Activated naive CD8-positive, alpha-beta T cell treated with anti-CD3 and anti-CD28 coated beads for 36 hours (primary cell): ENCODE measurements around the gene IL10RA. TPM values are rescaled to one million over a fixed set of nuclear protein-coding genes. Genes with fewer than 3 reads are reported as not detected.
"Not testable (repeated sequence)": the region's sequence is repeated elsewhere in the genome, so short reads cannot be mapped to it uniquely, and the experiment has no call there.

Experiments used
- DNase-seq: peaks from one replicate; pipeline ENCODE4 v3.0.0; 2021
- H3K27ac Mint-ChIP-seq: one replicate; pipeline ENCODE4 v1.8.0; 2022; ENCODE audit warnings: mild to moderate bottlenecking, moderate library complexity, mixed read lengths
- H3K27me3 Mint-ChIP-seq: one replicate; pipeline ENCODE4 v1.8.0; 2022; ENCODE audit warnings: mild to moderate bottlenecking, mixed read lengths
- H3K36me3 Mint-ChIP-seq: one replicate; pipeline ENCODE4 v1.8.0; 2021; ENCODE audit warnings: mild to moderate bottlenecking, mixed read lengths
- H3K4me1 Mint-ChIP-seq: one replicate; pipeline ENCODE4 v1.8.0; 2021; ENCODE audit warnings: mixed read lengths
- H3K4me3 Mint-ChIP-seq: one replicate; pipeline ENCODE4 v1.8.0; 2022; ENCODE audit warnings: mild to moderate bottlenecking, moderate library complexity, mixed read lengths
- H3K9me3 Mint-ChIP-seq: one replicate; pipeline ENCODE4 v1.8.0; 2022; ENCODE audit warnings: mixed read lengths
- total RNA-seq, 2 experiments: library from RNA; stranded (reverse); gene quantifications; one replicate each; pipeline ENCODE4 v1.2.3, GENCODE V29; 2021

IL10RA gene
- total RNA-seq, 2 experiments from 2014 or later = 39.6 to 41.2 TPM

GRCh38 chr11:118004543-118005223 lies 18.5 kb downstream of the IL10RA start:
- H3K27ac Mint-ChIP-seq = peak overlapping the region; percentile 97
- H3K9me3 Mint-ChIP-seq = peaks cover 11% of the 10 kb centered on the region
- peaks cover 29% of the 10 kb centered on the region for H3K36me3 Mint-ChIP-seq
- no peaks in the 10 kb centered on the region for H3K27me3 Mint-ChIP-seq
- H3K4me3 Mint-ChIP-seq = no peak overlapping the region
- H3K4me1 Mint-ChIP-seq = peaks cover 91% of the 10 kb centered on the region
- no peak for DNase-seq

DNA sequence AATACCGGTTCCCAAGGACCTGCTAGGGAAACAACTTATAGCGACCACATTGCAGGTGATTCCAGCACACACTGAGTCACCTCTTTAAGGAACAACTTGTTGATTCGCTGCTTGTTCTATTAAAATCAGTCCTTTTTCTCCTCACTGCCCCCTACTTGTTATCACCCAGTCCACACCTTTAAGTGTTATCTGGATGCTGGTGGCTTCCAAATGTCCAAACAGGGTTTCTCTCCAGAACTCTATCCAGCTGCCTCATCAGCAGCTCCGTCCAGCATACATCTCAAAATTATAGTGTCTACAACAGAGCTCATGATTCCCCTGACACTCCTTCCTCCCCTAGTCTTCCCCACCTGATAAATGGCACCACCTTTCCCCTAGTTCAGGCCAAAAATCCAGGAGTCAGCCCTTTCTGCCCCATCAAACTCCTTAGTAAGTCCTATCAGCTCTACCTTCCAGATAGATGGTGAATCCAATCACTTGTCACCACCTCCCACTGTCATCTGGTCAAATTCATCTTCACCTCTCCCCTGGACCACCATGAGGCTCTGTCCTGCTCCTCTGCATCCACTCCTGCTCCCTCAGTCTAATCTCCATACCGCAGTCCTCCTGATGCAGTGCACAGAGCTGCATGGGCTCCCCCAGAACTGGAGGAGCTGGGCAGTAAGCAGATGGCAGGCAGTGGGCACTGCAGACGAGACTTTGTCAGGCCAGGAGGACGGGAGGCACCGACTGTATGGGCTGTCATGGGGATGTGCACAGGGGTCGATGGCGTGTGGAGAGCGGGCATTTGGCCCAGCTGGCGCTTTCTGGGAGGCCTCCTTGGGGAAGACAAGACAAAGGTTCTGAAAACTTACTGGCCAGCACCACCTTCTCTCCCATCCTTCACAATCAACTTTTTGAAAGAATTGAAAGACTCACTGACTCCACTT lies 19.3 kb downstream of the IL10RA start:
- H3K9me3 Mint-ChIP-seq = peaks cover 11% of the 10 kb centered on the region
- no peak for DNase-seq
- no peaks in the 10 kb centered on the region for H3K27me3 Mint-ChIP-seq
- H3K36me3 Mint-ChIP-seq = peaks cover 21% of the 10 kb centered on the region
- peaks cover 91% of the 10 kb centered on the region for H3K4me1 Mint-ChIP-seq
- no peak overlapping the region for H3K4me3 Mint-ChIP-seq
- H3K27ac Mint-ChIP-seq = peak overlapping the region; percentile 30

DNA sequence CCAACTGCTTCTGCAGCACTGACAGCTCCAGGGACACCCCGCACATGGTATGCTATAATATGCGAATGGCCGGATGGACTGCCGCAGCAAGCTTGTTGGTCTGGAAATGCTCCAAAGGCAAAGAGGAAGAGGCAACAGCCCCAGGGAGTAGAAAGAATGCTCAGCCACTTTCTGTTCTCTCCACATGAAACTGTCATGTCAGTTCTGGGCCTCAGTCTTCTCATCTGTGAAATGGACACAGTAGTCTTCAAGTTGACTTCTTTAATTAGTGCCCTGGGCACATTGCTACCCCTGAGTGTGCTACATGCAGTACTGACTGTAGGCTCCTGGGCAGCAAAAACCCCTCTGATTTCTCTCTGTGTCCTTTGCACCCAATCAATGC lies 19.9 kb downstream of the IL10RA start:
- Mint-ChIP-seq H3K27ac (no peak overlapping the region), H3K4me3 (no peak overlapping the region), H3K27me3 (no peaks in the 10 kb centered on the region), H3K36me3 (peaks cover 20% of the 10 kb centered on the region), H3K4me1 (peaks cover 92% of the 10 kb centered on the region), H3K9me3 (peaks cover 11% of the 10 kb centered on the region)
- no peak for DNase-seq

- peaks cover 91% of the 10 kb centered on the region for H3K4me1 Mint-ChIP-seq
- no peak for DNase-seq
- no peaks in the 10 kb centered on the region for H3K27me3 Mint-ChIP-seq
- H3K36me3 Mint-ChIP-seq = peaks cover 15% of the 10 kb centered on the region
- peaks cover 11% of the 10 kb centered on the region for H3K9me3 Mint-ChIP-seq
- H3K4me3 Mint-ChIP-seq = no peak overlapping the region
- H3K27ac Mint-ChIP-seq = peak overlapping the region; percentile 78
These were observed 20.8 kb downstream of the IL10RA start for GRCh38 chr11:118007040-118007439.

DNA sequence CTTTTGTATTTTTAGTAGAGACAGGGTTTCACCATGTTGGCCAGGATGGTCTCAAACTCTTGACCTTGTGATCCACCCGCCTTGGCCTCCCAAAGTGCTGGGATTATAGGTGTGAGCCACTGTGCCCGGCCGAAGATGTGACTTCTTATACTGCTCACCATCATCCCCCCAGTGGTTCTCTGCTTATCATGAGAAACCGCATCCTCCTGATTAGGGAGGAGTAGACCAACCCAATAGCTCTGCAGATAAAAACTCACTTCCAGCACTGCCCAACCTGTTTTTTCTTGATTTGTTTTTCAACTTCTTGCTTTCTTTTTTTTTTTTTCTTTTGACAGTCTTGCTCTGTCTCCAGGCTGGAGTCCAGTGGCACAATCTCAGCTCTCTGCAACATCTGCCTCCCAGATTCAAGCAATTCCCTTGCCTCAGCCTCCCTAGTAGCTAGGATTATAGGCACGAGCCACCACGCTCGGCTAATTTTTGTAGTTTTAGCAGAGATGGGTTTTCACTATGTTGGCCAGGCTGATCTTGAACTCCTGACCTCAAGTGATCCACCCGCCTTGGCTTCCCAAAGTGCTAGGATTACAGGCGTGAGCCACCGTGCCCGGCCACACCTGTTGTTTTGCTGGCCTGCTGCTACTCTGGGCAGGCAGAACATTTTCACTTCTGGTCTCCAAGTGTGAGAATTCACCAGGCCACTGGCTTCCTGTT lies 21.5 kb downstream of the IL10RA start:
- Mint-ChIP-seq H3K36me3 (peaks cover 15% of the 10 kb centered on the region), H3K9me3 (peaks cover 11% of the 10 kb centered on the region), H3K4me1 (peaks cover 91% of the 10 kb centered on the region), H3K27ac (peak overlapping the region; percentile 78)
- not testable (repeated sequence) for H3K27me3 Mint-ChIP-seq, H3K4me3 Mint-ChIP-seq, DNase-seq

GRCh38 chr11:118008271-118008911 lies 22.2 kb downstream of the IL10RA start:
- Mint-ChIP-seq H3K27ac (peak overlapping the region; percentile 78), H3K36me3 (peaks cover 13% of the 10 kb centered on the region), H3K9me3 (peaks cover 10% of the 10 kb centered on the region), H3K4me3 (no peak overlapping the region), H3K4me1 (peaks cover 89% of the 10 kb centered on the region), H3K27me3 (no peaks in the 10 kb centered on the region)
- DNase-seq = no peak

DNA sequence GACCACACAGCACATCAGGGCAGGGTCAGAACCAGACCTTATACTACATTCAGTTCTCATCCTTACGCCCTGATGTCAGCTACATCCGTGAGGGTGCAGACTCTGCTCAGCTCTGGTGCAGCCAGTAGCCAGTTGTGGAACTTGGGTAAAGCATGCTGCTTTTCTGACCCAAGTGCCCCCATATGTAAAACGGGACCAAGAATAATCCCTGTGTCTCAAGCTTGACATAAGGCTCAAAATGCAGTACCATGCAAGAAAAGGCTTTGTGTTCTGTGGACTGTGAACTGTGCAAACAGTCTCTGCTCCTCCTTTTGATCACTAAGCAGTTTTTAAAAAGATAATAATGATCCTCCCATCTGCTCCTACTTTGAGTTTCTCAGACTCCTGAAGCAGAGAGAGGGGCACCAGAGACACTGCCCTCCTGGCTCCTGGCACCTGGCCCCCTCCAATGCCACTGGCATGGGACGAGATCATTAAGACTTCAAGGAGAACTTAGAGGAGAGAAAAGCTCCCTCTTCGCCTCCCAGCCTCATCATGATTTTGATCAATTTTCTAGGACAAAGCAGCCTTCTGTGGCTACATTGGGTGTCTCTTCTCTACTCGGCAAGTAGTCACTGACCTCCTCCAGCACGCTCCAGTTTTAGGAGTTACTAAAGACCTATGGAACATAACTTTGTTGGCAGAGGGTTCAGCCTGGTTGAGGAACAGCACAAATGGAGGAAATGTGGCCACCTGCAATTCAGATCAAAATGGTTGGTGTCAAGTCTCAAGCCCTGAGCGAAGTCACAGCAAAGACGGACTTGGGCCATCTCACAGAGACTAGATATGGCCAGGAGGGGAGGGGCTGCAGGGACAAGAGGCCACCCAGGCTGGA lies 23.9 kb downstream of the IL10RA start:
- Mint-ChIP-seq H3K36me3 (peaks cover 8% of the 10 kb centered on the region), H3K4me1 (peaks cover 86% of the 10 kb centered on the region), H3K27ac (peak overlapping the region; percentile 67), H3K27me3 (no peaks in the 10 kb centered on the region), H3K9me3 (peaks cover 7% of the 10 kb centered on the region), H3K4me3 (no peak overlapping the region)
- no peak for DNase-seq

- peaks cover 8% of the 10 kb centered on the region for H3K36me3 Mint-ChIP-seq
These were observed 24.7 kb downstream of the IL10RA start for GRCh38 chr11:118010738-118011461.

GRCh38 chr11:118012083-118012669 lies 26.0 kb downstream of the IL10RA start:
- no peak for DNase-seq
- Mint-ChIP-seq H3K27me3 (no peaks in the 10 kb centered on the region), H3K4me3 (no peak overlapping the region), H3K27ac (peak overlapping the region; percentile 47), H3K9me3 (peaks cover 12% of the 10 kb centered on the region), H3K36me3 (peaks cover 11% of the 10 kb centered on the region), H3K4me1 (peaks cover 82% of the 10 kb centered on the region)

More at GRCh38 chr11:118010738-118011461, 24.7 kb downstream of the IL10RA start:
- DNase-seq = no peak
- H3K9me3 Mint-ChIP-seq = peaks cover 7% of the 10 kb centered on the region
- peak overlapping the region; percentile 67 for H3K27ac Mint-ChIP-seq
- no peaks in the 10 kb centered on the region for H3K27me3 Mint-ChIP-seq
- H3K4me1 Mint-ChIP-seq = peaks cover 86% of the 10 kb centered on the region
- no peak overlapping the region for H3K4me3 Mint-ChIP-seq

- H3K4me3 Mint-ChIP-seq = no peak overlapping the region
- H3K27me3 Mint-ChIP-seq = no peaks in the 10 kb centered on the region
- no peak overlapping the region for H3K27ac Mint-ChIP-seq
- peaks cover 65% of the 10 kb centered on the region for H3K4me1 Mint-ChIP-seq
- DNase-seq = no peak
- H3K9me3 Mint-ChIP-seq = peaks cover 26% of the 10 kb centered on the region
- peaks cover 21% of the 10 kb centered on the region for H3K36me3 Mint-ChIP-seq
These were observed 27.8 kb downstream of the IL10RA start for GRCh38 chr11:118014022-118014421.

GRCh38 chr11:118015385-118015841 lies 29.2 kb downstream of the IL10RA start:
- Mint-ChIP-seq H3K36me3 (peaks cover 22% of the 10 kb centered on the region), H3K4me1 (peaks cover 57% of the 10 kb centered on the region), H3K27me3 (no peaks in the 10 kb centered on the region), H3K27ac (peak overlapping the region; percentile 52), H3K9me3 (peaks cover 32% of the 10 kb centered on the region), H3K4me3 (peak overlapping the region; percentile 22)
- peak; percentile 32 for DNase-seq

GRCh38 chr11:118016104-118016503 lies 29.9 kb downstream of the IL10RA start:
- H3K4me1 Mint-ChIP-seq = peaks cover 51% of the 10 kb centered on the region
- no peak overlapping the region for H3K27ac Mint-ChIP-seq
- peaks cover 22% of the 10 kb centered on the region for H3K36me3 Mint-ChIP-seq
- no peaks in the 10 kb centered on the region for H3K27me3 Mint-ChIP-seq
- H3K9me3 Mint-ChIP-seq = peaks cover 36% of the 10 kb centered on the region
- no peak overlapping the region for H3K4me3 Mint-ChIP-seq
- no peak for DNase-seq

DNA sequence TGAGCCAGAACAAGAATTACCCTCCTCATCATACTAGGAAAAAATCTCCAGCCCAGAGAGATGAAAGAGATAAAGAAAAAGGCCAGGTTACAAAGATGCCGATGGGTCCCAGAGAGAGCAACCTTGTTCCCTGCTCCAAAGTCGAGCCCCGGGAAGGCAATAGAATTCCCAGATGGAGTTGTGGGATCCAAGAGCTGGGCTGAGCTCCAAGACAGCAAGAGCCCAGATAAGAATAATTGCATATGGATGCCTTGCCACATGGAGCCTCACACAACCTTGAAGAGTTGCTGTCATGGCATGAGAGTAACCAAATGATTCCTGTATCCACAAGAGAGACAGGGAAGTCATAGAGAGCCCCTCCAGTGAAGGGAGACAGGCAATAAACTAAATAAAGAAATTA lies 30.9 kb downstream of the IL10RA start:
- Mint-ChIP-seq H3K36me3 (peaks cover 22% of the 10 kb centered on the region), H3K27me3 (no peaks in the 10 kb centered on the region), H3K27ac (no peak overlapping the region), H3K4me3 (no peak overlapping the region), H3K9me3 (peaks cover 36% of the 10 kb centered on the region), H3K4me1 (peaks cover 42% of the 10 kb centered on the region)
- no peak for DNase-seq
